GM18909 (cell line): ENCODE measurements around the gene REG1A.

Source experiments
- ATAC-seq: cut with Tn5 transposase; IDR thresholded peaks from one replicate; pipeline ENCODE4 v1.9.1; 2021; ENCODE audit warnings: mild to moderate bottlenecking; ENCODE audit not compliant: unreplicated experiment, poor library complexity

Gene REG1A

GRCh38 chr2:79124907-79125720 lies 4.8 kb downstream of the REG1A start:
- ATAC-seq, result no peak

GRCh38 chr2:79125721-79125985 lies 5.4 kb downstream of the REG1A start:
- ATAC-seq, result no peak

GRCh38 chr2:79128406-79128805 lies 8.1 kb downstream of the REG1A start:
- no peak for ATAC-seq

- ATAC-seq, result no peak
Measured at GRCh38 chr2:79129260-79129659, 9.0 kb downstream of the REG1A start.

GRCh38 chr2:79129804-79130203 lies 9.5 kb downstream of the REG1A start:
- no peak for ATAC-seq

GRCh38 chr2:79131687-79132086 lies 11.4 kb downstream of the REG1A start:
- no peak for ATAC-seq

GRCh38 chr2:79138385-79138784 lies 18.1 kb downstream of the REG1A start:
- ATAC-seq, result no peak

- ATAC-seq, result no peak
Measured at GRCh38 chr2:79139423-79139822, 19.1 kb downstream of the REG1A start.

GRCh38 chr2:79155826-79156476 lies 35.7 kb downstream of the REG1A start:
- ATAC-seq, result no peak

- no peak for ATAC-seq
Measured at GRCh38 chr2:79159030-79159429, 38.7 kb downstream of the REG1A start.

- ATAC-seq, result no peak
Measured at GRCh38 chr2:79159653-79160052, 39.4 kb downstream of the REG1A start, which contains the start of gene REG3A. TSS of gene REG3A (minus strand) at chr2:79159753. CDS start at chr2:79159405, 348 bp downstream.

GRCh38 chr2:79162132-79162531 lies 41.8 kb downstream of the REG1A start:
- ATAC-seq, result no peak

- ATAC-seq, result no peak
Measured at GRCh38 chr2:79162801-79163200, 42.5 kb downstream of the REG1A start.

GRCh38 chr2:79171348-79171958 lies 51.2 kb downstream of the REG1A start:
- no peak for ATAC-seq
